COLO668 (cell line): ENCODE data around the gene KLHL13.

Experiments
- DNase-seq: peaks from one replicate; lab custom pipeline; 2025; ENCODE audit not compliant: unreplicated experiment; lab: John Stamatoyannopoulos, UW

The KLHL13 gene

DNA sequence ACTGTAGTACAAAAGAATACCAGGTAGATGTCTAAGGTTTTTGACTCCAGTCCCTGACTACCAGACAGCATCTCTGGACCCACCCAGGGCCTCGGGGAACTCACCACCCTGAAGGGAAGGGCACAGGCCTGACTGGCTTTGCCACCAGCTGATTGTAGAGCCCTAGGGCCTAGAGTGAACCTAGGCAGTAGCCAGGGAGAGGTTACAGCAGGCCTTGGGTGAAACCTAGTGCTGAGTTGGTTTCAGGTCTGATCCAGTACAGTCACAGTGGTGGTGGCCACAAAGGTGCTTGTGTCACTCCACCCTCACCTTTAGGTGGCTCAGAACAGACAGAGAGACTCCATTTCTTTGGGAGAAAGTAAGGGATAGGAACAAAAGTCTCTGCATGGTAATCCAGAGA lies 244.8 kb downstream of the KLHL13 start:
- no peak for DNase-seq

DNA sequence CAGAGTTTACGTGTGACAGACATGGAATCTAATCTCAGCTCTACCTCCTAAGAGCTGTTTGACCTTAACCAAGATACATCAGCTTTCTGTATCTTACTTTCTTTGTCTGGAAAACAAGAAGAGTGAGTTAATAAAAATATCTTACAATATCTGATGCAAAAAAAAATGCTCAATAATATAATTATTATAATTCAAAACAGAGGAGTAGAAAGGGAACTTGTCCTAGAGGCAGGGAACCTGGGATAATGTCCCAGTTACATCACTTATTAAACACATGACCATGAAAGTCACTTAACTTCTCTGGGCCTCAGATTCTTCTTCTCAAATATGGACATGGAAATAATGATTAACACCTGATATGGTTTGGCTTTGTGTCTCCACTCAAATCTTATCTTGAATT lies 256.1 kb downstream of the KLHL13 start:
- DNase-seq = no peak

DNA sequence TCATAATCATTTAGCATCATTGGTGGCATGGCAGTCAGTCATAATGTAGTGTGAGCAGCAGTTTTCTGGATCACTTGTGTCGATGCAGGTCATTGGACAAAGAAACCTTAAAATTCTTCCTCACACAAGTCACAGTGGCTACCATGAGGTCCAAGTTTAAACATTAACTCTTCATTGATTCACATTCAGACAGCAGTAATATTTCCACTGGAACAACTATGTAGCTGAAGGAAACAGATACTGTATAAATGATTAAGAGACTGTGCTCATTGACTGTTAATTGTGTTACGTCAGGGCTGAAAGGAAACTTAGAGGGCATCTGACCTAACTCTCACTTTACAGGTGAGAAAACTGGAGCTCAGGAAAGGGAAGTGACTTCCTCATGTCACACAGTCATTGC lies 261.8 kb downstream of the KLHL13 start:
- DNase-seq = no peak

DNA sequence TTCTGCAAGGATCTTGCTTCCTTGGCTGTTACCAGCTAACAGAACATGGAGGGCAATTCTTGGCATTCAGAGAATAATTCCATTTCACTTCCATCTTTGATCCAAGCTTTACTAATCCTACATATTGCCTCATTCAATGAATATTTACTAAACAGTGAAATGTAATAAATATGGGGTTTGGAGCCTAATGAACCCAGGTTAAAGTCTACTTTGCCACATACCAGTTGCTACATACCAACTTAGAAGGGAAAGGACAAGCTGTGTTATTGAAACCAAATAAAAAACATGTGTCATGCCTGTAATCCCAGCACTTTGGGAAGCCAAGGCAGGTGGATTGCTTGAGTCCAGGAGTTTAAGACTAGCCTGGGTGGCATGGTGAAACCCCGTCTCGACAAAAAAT lies 265.6 kb downstream of the KLHL13 start:
- no peak for DNase-seq
